ENCODE measurements around the gene CACNA2D2.

Gene CACNA2D2

GRCh38 chr3:50345008-50345407, 158.4 kb downstream of the CACNA2D2 start:
- Mint-ChIP-seq H3K4me3 (no peak overlapping the region), H3K4me1 (ENCODE audit: low read depth) (peaks cover 50% of the 10 kb centered on the region), H3K27ac (no peak overlapping the region)

GRCh38 chr3:50342813-50343633, 160.4 kb downstream of the CACNA2D2 start:
- H3K4me1 Mint-ChIP-seq (ENCODE audit: low read depth), result peaks cover 49% of the 10 kb centered on the region
- H3K27ac Mint-ChIP-seq, result peak overlapping the region; percentile 28
- no peaks in the 10 kb centered on the region for H3K9me3 Mint-ChIP-seq (ENCODE audit: low read depth)
- H3K27me3 Mint-ChIP-seq, result no peaks in the 10 kb centered on the region
- no peaks in the 10 kb centered on the region for H3K36me3 Mint-ChIP-seq
- no peak overlapping the region for H3K4me3 Mint-ChIP-seq

More at GRCh38 chr3:50345008-50345407, 158.4 kb downstream of the CACNA2D2 start:
- Mint-ChIP-seq H3K27me3 (no peaks in the 10 kb centered on the region), H3K9me3 (ENCODE audit: low read depth) (no peaks in the 10 kb centered on the region), H3K36me3 (no peaks in the 10 kb centered on the region)

- peaks cover 43% of the 10 kb centered on the region for H3K4me1 Mint-ChIP-seq (ENCODE audit: low read depth)
- H3K36me3 Mint-ChIP-seq, result no peaks in the 10 kb centered on the region
- H3K27ac Mint-ChIP-seq, result peak overlapping the region; percentile 16
- H3K4me3 Mint-ChIP-seq, result no peak overlapping the region
- no peaks in the 10 kb centered on the region for H3K9me3 Mint-ChIP-seq (ENCODE audit: low read depth)
- no peaks in the 10 kb centered on the region for H3K27me3 Mint-ChIP-seq
Observed at GRCh38 chr3:50341996-50342650, 161.3 kb downstream of the CACNA2D2 start.

GRCh38 chr3:50341537-50341936, 161.9 kb downstream of the CACNA2D2 start:
- Mint-ChIP-seq H3K27me3 (no peaks in the 10 kb centered on the region), H3K9me3 (ENCODE audit: low read depth) (no peaks in the 10 kb centered on the region), H3K36me3 (no peaks in the 10 kb centered on the region), H3K27ac (peak overlapping the region; percentile 92), H3K4me1 (ENCODE audit: low read depth) (peaks cover 42% of the 10 kb centered on the region), H3K4me3 (peak overlapping the region; percentile 82)

GRCh38 chr3:50340448-50341329, 162.7 kb downstream of the CACNA2D2 start, which contains the start of gene RASSF1:
Gene RASSF1, minus strand, starts transcription at chr3:50340836. Its CDS starts 31 bp downstream, at chr3:50340805.
- peak within 1 kb of the TSS; percentile 99 for H3K4me3 Mint-ChIP-seq
- H3K36me3 Mint-ChIP-seq, result no peaks in the 10 kb centered on the region
- peak within 1 kb of the TSS; percentile 99 for H3K27ac Mint-ChIP-seq
- peaks cover 43% of the 10 kb centered on the region for H3K4me1 Mint-ChIP-seq (ENCODE audit: low read depth)
- H3K27me3 Mint-ChIP-seq, result no peaks in the 10 kb centered on the region
- H3K9me3 Mint-ChIP-seq (ENCODE audit: low read depth), result no peaks in the 10 kb centered on the region

GRCh38 chr3:50340147-50340447, 163.3 kb downstream of the CACNA2D2 start:
- Mint-ChIP-seq H3K27me3 (no peaks in the 10 kb centered on the region), H3K4me3 (peak overlapping the region; percentile 99), H3K36me3 (no peaks in the 10 kb centered on the region), H3K4me1 (ENCODE audit: low read depth) (peaks cover 47% of the 10 kb centered on the region), H3K27ac (peak overlapping the region; percentile 99), H3K9me3 (ENCODE audit: low read depth) (no peaks in the 10 kb centered on the region)

GRCh38 chr3:50339485-50340146, 163.8 kb downstream of the CACNA2D2 start:
- H3K9me3 Mint-ChIP-seq (ENCODE audit: low read depth), result no peaks in the 10 kb centered on the region
- H3K4me1 Mint-ChIP-seq (ENCODE audit: low read depth), result peaks cover 46% of the 10 kb centered on the region
- H3K27me3 Mint-ChIP-seq, result no peaks in the 10 kb centered on the region
- no peaks in the 10 kb centered on the region for H3K36me3 Mint-ChIP-seq
- H3K4me3 Mint-ChIP-seq, result peak overlapping the region; percentile 99
- H3K27ac Mint-ChIP-seq, result peak overlapping the region; percentile 99

GRCh38 chr3:50338965-50339364, 164.5 kb downstream of the CACNA2D2 start:
- Mint-ChIP-seq H3K27ac (peak overlapping the region; percentile 99), H3K36me3 (no peaks in the 10 kb centered on the region), H3K4me1 (ENCODE audit: low read depth) (peaks cover 53% of the 10 kb centered on the region)

GRCh38 chr3:50337175-50337861, 166.1 kb downstream of the CACNA2D2 start:
- Mint-ChIP-seq H3K27me3 (no peaks in the 10 kb centered on the region), H3K36me3 (no peaks in the 10 kb centered on the region), H3K27ac (peak overlapping the region; percentile 99), H3K9me3 (ENCODE audit: low read depth) (no peaks in the 10 kb centered on the region), H3K4me3 (peak overlapping the region; percentile 99), H3K4me1 (ENCODE audit: low read depth) (peaks cover 58% of the 10 kb centered on the region)

More at GRCh38 chr3:50338965-50339364, 164.5 kb downstream of the CACNA2D2 start:
- Mint-ChIP-seq H3K9me3 (ENCODE audit: low read depth) (no peaks in the 10 kb centered on the region), H3K27me3 (no peaks in the 10 kb centered on the region), H3K4me3 (peak overlapping the region; percentile 99)

- no peaks in the 10 kb centered on the region for H3K27me3 Mint-ChIP-seq
- peaks cover 58% of the 10 kb centered on the region for H3K4me1 Mint-ChIP-seq (ENCODE audit: low read depth)
- H3K9me3 Mint-ChIP-seq (ENCODE audit: low read depth), result no peaks in the 10 kb centered on the region
- H3K4me3 Mint-ChIP-seq, result peak overlapping the region; percentile 99
- H3K36me3 Mint-ChIP-seq, result no peaks in the 10 kb centered on the region
- H3K27ac Mint-ChIP-seq, result peak overlapping the region; percentile 99
Observed at GRCh38 chr3:50336452-50337174, 166.8 kb downstream of the CACNA2D2 start.

GRCh38 chr3:50334339-50335075, 168.9 kb downstream of the CACNA2D2 start:
- Mint-ChIP-seq H3K36me3 (no peaks in the 10 kb centered on the region), H3K4me1 (ENCODE audit: low read depth) (peaks cover 46% of the 10 kb centered on the region)

GRCh38 chr3:50333744-50334328, 169.6 kb downstream of the CACNA2D2 start:
- Mint-ChIP-seq H3K4me3 (peak overlapping the region; percentile 99), H3K27me3 (no peaks in the 10 kb centered on the region), H3K9me3 (ENCODE audit: low read depth) (no peaks in the 10 kb centered on the region), H3K27ac (peak overlapping the region; percentile 81), H3K4me1 (ENCODE audit: low read depth) (peaks cover 39% of the 10 kb centered on the region), H3K36me3 (no peaks in the 10 kb centered on the region)

More at GRCh38 chr3:50334339-50335075, 168.9 kb downstream of the CACNA2D2 start:
- Mint-ChIP-seq H3K27ac (peak overlapping the region; percentile 81), H3K9me3 (ENCODE audit: low read depth) (no peaks in the 10 kb centered on the region), H3K4me3 (peak overlapping the region; percentile 99), H3K27me3 (no peaks in the 10 kb centered on the region)

All from activated naive CD8-positive, alpha-beta T cell (primary cell).